ENCODE measurements around the gene CCDC69. TPM values are rescaled to one million over a fixed set of nuclear protein-coding genes. Genes with fewer than 3 reads are reported as not detected.
"Not testable (repeated sequence)": the region's sequence is repeated elsewhere in the genome, so short reads cannot be mapped to it uniquely, and the experiment has no call there.

CCDC69 gene
- total RNA-seq, 2 donors from 2014 or later, result 27.4 to 40.1 TPM

DNA sequence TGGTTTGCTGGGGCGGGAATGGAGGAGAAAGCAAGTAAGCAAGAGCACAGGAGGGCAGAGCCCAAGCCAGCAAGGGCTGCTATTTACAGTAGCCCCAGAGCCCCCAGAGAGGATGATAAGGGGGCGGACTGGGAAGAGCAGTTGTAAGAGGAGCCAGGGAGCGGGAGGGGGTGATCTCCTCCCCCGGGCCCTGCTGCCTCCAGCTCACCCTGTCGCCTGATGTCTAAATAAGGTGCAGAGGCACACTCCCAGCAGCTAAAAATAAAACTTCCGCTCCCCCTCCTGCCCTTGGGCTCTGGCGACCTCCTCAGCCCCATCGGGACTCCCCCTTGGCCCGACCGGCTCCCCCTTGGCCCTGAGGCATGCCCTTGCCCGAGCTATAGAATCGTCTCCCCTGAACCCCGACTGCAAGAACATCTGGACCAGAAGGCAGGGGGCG, 14.4 kb upstream of the CCDC69 start:
- ATAC-seq (replicated peaks), result no peak
- H3K36me3 Mint-ChIP-seq (ENCODE audit: low read depth), result no peaks in the 10 kb centered on the region
- H3K9me3 Mint-ChIP-seq, result no peaks in the 10 kb centered on the region
- H3K27me3 Mint-ChIP-seq, result no peaks in the 10 kb centered on the region
- H3K27ac Mint-ChIP-seq, result no peak overlapping the region
- H3K4me1 Mint-ChIP-seq, result peaks cover 12% of the 10 kb centered on the region
- H3K4me3 Mint-ChIP-seq, result no peak overlapping the region

DNA sequence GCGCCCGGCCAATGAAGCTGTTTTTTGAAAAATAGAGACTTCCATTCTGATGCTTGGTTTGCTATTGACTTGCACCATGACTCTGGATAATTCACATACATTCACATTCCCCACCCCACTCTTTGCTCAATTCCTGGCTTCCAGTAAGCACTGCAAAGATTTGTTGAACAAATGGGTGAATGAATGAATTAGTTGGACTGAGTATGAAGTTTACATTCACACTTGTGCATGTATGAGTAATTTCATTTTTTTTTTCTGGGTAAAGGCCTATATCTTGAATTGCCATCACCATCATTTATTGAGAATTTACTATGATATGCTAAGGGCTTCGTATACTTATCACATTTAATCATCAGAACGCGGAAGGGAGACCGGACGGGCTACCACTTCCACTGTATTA, 13.8 kb upstream of the CCDC69 start:
- Mint-ChIP-seq H3K27me3 (no peaks in the 10 kb centered on the region), H3K27ac (no peak overlapping the region), H3K36me3 (ENCODE audit: low read depth) (no peaks in the 10 kb centered on the region), H3K4me3 (no peak overlapping the region), H3K9me3 (no peaks in the 10 kb centered on the region), H3K4me1 (peaks cover 8% of the 10 kb centered on the region)
- ATAC-seq (replicated peaks), result no peak

DNA sequence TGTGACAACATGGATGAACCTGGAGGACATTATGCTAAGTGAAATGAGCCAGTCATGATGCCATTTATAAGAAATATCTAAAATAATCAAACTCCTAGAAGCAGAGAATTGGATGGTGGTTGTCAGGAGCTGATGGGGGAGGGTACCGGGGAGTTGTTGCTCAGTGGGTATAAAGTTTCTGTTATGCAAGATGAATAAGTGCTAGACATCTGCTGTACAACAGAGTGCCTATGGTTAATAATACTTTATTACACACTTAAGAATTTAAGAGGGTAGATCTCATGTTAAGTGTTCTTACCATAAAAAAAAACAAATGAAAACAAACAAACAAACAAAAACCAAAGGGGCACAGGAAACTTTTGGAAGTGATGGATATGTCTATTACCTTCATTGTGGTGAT, 13.0 kb upstream of the CCDC69 start:
- Mint-ChIP-seq H3K27me3 (no peaks in the 10 kb centered on the region), H3K9me3 (no peaks in the 10 kb centered on the region), H3K4me3 (no peak overlapping the region), H3K4me1 (peaks cover 8% of the 10 kb centered on the region), H3K27ac (no peak overlapping the region), H3K36me3 (ENCODE audit: low read depth) (no peaks in the 10 kb centered on the region)
- no peak for ATAC-seq (replicated peaks)

DNA sequence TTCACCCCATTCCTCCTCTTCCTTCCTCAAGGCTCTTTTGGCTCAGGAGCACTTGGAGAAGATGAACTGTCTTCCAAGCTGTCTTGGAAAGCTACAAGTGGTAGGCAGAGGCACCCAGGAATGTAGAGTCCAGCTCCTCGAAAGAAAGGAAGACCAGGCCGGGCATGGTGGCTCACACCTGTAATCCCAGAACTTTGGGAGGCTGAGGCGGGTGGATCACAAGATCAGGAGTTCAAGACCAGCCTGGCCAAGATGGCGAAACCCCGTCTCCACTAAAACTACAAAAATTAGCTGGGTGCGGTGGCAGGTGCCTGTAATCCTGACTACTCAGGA, 11.3 kb upstream of the CCDC69 start:
- H3K9me3 Mint-ChIP-seq; ATAC-seq (replicated peaks); H3K36me3 Mint-ChIP-seq (ENCODE audit: low read depth); H3K27ac Mint-ChIP-seq; H3K4me1 Mint-ChIP-seq; H3K4me3 Mint-ChIP-seq; H3K27me3 Mint-ChIP-seq: not testable (repeated sequence)

DNA sequence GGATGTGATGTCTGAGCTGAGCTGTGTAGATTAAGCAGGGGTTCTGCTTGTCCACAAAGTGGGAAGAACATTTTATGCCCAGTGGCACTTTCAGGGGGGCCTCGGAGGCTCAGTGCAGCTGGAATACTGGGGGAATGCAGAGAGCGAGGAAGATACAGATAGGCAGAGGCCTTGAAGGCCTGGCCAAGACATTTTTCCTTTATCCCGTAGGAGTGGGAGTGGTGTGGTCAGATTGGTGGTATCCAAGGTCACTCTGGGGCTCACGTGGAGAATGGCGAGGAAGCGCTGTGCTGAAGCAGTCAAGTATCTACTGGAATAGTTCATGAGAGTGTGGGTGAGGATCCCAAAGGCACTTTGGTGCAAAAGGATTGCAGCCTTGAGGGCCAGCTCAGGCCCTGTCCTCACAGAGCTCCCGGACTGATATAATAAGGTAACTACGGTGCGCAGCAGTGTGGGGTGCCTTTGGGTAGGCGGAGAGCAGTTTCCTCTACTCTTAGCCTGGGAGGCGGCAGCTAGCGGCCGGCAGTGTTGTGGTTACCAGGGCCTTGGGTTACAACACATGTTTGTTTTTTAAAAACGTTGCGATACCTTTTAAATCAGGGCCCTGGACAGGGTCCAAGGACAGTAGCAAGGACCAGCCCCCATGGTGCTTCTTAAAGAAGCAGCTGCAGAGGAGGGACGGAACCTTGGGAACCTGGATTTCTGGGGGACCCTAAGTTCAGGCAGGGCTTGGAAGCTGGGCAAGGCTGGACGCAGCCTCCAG, 10.8 kb upstream of the CCDC69 start:
- H3K27ac Mint-ChIP-seq, result peak overlapping the region; percentile 38
- no peaks in the 10 kb centered on the region for H3K27me3 Mint-ChIP-seq
- ATAC-seq (replicated peaks), result peak; percentile 52
- H3K4me1 Mint-ChIP-seq, result peaks cover 8% of the 10 kb centered on the region
- H3K9me3 Mint-ChIP-seq, result no peaks in the 10 kb centered on the region
- no peak overlapping the region for H3K4me3 Mint-ChIP-seq
- no peaks in the 10 kb centered on the region for H3K36me3 Mint-ChIP-seq (ENCODE audit: low read depth)

DNA sequence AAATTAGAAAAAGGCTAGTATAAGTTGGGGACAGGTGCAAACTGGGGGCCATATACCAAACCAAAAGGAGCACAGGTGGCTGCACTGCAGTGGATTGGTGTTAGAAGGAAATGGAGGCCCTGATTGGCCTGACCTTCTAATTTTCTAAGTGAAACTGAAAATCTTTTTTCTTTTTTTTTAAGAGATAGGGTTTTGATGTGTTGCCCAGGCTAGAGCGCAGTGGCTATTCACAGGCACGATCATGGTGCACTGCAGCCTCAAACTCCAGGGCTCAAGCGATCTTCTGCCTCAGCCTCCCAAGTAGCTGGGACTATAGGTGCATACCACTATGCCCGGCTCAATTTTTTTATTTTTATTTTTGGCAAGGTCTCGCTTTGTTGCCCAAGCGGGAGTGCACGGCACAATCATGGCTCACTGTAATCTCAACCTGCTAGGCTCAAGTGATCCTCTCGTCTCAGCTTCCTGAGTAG, 9.8 kb upstream of the CCDC69 start:
- Mint-ChIP-seq H3K27me3 (no peaks in the 10 kb centered on the region), H3K4me1 (peaks cover 8% of the 10 kb centered on the region)
- ATAC-seq (replicated peaks), result no peak

DNA sequence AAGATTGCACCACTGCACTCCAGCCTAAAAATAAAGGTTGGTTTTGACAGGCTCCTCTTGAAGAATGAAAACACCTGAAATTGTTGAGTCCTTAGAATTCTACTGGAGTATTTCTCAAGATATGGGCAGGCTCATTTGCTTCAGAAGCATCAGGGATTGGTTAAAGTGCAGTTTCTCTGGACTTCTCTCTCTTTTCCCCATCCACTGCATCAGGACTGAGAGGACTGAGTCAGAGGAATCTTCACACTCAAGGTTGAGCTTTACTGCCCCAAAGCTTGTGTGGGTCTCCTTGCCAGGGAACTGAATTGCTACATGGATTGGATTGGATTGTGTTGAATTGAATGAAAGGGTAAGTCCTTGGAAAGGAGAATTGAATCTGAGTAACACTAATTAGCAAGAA, 7.5 kb upstream of the CCDC69 start:
- Mint-ChIP-seq H3K27ac (no peak overlapping the region), H3K4me3 (no peak overlapping the region), H3K9me3 (no peaks in the 10 kb centered on the region), H3K4me1 (peaks cover 8% of the 10 kb centered on the region), H3K27me3 (no peaks in the 10 kb centered on the region), H3K36me3 (ENCODE audit: low read depth) (no peaks in the 10 kb centered on the region)
- ATAC-seq (replicated peaks), result no peak

More for the DNA sequence above, 9.8 kb upstream of the CCDC69 start:
- Mint-ChIP-seq H3K4me3 (no peak overlapping the region), H3K36me3 (ENCODE audit: low read depth) (no peaks in the 10 kb centered on the region), H3K9me3 (no peaks in the 10 kb centered on the region), H3K27ac (no peak overlapping the region)

DNA sequence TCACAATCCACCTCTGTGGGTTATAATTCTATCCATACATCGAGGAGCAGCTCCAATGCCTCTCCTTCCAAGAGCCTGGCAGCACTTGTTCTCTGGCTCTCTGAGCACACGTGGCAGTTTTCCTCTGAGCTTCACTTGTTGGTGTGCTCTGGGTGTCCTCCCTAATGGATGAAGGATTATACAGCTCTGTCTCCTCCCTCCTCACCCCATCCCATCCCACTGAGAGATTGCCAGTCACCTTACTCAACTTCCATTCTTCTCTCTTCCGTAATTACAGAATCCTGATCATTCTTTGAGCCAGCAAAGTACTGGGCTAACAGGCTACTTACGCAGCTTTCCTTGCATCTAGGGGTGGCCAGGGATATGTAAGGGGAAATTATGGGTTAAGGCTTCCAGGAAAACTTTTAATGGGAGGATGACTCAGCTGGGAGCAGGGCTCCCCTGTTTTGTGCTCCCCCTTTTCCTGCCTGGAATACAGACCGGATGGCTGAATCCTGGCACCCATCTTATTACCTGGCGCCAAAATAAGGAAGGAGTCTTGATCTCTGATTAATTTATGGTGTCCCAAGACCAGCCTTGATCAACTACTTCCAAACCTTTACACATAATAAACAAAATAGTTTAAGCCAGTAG, 6.3 kb upstream of the CCDC69 start:
- peaks cover 12% of the 10 kb centered on the region for H3K4me1 Mint-ChIP-seq
- H3K36me3 Mint-ChIP-seq (ENCODE audit: low read depth), result no peaks in the 10 kb centered on the region
- H3K9me3 Mint-ChIP-seq, result no peaks in the 10 kb centered on the region
- H3K27ac Mint-ChIP-seq, result no peak overlapping the region
- H3K27me3 Mint-ChIP-seq, result no peaks in the 10 kb centered on the region
- no peak for ATAC-seq (replicated peaks)
- H3K4me3 Mint-ChIP-seq, result no peak overlapping the region

DNA sequence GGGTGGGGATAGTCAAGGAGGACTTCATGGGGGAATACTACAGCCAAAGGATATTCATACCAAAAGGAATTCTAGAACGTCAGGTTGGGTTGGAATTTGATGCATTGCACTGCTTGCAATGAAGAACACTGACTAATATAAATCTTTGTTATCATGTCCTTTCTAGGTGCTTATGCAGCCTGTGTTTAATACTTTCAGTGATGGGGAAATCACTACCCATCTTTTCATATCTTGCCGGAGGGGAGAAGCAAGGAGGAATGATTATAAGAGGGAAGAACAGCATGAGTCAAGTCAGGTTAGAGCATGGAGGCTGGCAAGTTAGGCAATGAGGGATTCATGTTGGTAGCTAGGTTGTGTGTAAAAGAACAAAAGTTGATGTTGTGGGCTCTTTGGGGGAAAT, 5.1 kb upstream of the CCDC69 start:
- Mint-ChIP-seq H3K36me3 (ENCODE audit: low read depth) (no peaks in the 10 kb centered on the region), H3K9me3 (no peaks in the 10 kb centered on the region)

DNA sequence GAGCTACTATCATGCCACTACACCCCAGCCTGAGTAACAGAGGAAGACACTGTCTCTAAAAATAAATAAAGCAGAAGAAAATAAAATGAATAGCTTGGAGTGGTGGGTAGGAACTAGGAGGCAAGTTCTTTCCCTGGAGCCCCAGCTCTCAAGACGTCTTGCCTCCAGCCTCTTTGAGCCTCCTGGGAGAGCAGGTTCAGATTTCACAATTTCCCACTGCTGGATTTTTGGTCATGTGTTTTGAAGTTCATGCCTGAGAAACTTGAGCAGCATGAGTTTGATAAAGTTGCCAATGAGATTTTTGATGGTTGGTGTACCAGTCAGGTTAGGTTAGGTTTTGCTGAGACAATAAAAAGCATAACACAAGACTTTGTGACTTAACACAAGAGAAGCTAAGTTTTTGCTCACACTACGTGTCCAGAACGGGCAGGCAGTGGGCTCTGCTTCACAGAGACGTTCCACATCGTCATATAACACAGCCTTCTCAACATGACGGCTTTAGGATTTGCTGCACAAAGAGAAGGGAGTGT, 4.1 kb upstream of the CCDC69 start:
- no peak overlapping the region for H3K4me3 Mint-ChIP-seq
- no peaks in the 10 kb centered on the region for H3K9me3 Mint-ChIP-seq
- ATAC-seq (replicated peaks), result no peak
- no peaks in the 10 kb centered on the region for H3K36me3 Mint-ChIP-seq (ENCODE audit: low read depth)
- no peaks in the 10 kb centered on the region for H3K27me3 Mint-ChIP-seq
- no peak overlapping the region for H3K27ac Mint-ChIP-seq
- peaks cover 6% of the 10 kb centered on the region for H3K4me1 Mint-ChIP-seq

More for the DNA sequence above, 5.1 kb upstream of the CCDC69 start:
- H3K4me3 Mint-ChIP-seq, result no peak overlapping the region
- peaks cover 6% of the 10 kb centered on the region for H3K4me1 Mint-ChIP-seq
- H3K27me3 Mint-ChIP-seq, result no peaks in the 10 kb centered on the region
- no peak for ATAC-seq (replicated peaks)
- H3K27ac Mint-ChIP-seq, result no peak overlapping the region

DNA sequence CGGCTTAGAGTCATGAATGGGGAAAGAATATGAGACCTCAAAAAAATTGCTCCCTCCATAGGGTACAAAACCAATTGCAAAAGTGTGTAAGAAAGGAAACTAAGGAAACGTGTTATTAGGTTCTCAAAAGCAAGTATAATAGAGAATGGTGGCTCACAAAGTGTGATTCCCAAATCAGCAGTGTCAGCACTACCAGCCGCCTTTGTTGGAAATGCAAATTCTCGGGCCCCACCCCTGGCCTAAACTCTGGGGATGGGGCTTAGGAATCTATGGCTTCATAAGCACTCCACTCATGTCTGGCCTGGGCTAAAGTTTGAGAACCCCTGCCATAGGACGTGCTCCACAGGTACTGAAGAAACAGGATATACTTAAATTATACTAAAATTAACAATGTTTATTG, 1.6 kb upstream of the CCDC69 start:
- no peak for ATAC-seq (replicated peaks)
- no peaks in the 10 kb centered on the region for H3K27me3 Mint-ChIP-seq
- peaks cover 30% of the 10 kb centered on the region for H3K4me1 Mint-ChIP-seq
- peak overlapping the region; percentile 82 for H3K4me3 Mint-ChIP-seq
- peak overlapping the region; percentile 89 for H3K27ac Mint-ChIP-seq
- H3K9me3 Mint-ChIP-seq, result no peaks in the 10 kb centered on the region
- peaks cover 11% of the 10 kb centered on the region for H3K36me3 Mint-ChIP-seq (ENCODE audit: low read depth)

DNA sequence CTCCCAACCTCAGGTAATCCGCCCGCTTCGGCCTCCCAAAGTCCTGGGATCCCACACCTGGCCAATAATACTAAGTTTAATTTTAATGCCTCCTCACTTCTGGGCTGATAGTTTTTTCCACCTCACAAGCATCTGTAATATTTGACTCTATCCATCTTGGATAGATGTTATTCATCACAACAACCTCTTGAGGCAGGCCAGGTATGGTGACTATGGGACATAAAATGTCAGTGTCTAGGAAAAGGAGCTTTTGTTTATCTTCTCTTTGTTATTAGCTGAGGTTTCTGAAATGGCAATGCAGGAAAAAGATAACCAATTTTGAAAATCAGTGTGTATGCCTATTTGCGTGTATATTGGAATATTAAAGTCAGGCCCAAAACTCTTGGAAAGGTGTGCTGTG, 1.2 kb upstream of the CCDC69 start:
- no peak for ATAC-seq (replicated peaks)
- H3K4me3 Mint-ChIP-seq, result peak overlapping the region; percentile 82
- no peaks in the 10 kb centered on the region for H3K9me3 Mint-ChIP-seq
- H3K36me3 Mint-ChIP-seq (ENCODE audit: low read depth), result peaks cover 15% of the 10 kb centered on the region
- H3K4me1 Mint-ChIP-seq, result peaks cover 34% of the 10 kb centered on the region
- H3K27ac Mint-ChIP-seq, result peak overlapping the region; percentile 89
- no peaks in the 10 kb centered on the region for H3K27me3 Mint-ChIP-seq

DNA sequence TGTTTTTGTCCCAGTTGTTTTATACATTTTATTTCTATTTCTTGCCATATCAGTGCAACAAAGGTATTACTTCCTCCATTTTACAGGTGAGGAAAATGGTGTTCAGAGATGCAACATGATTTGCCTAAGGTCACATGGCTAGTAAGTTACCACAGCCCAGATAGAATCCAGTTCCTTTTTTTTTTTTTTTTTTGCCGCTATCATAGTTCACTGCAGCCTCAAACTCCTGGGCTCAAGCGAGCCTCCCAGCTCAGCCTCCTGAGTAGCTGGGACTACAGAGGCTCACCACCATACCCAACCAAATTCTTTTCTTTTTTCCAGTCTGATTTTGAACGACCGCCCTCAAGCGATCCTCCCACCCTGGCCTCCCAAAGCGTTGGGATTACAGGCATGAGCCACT, 480 bp upstream of the CCDC69 start:
- Mint-ChIP-seq H3K4me3 (peak overlapping the region; percentile 82), H3K27me3 (no peaks in the 10 kb centered on the region), H3K9me3 (no peaks in the 10 kb centered on the region), H3K4me1 (peaks cover 39% of the 10 kb centered on the region), H3K27ac (peak overlapping the region; percentile 89), H3K36me3 (ENCODE audit: low read depth) (peaks cover 20% of the 10 kb centered on the region)
- peak; percentile 12 for ATAC-seq (replicated peaks)

DNA sequence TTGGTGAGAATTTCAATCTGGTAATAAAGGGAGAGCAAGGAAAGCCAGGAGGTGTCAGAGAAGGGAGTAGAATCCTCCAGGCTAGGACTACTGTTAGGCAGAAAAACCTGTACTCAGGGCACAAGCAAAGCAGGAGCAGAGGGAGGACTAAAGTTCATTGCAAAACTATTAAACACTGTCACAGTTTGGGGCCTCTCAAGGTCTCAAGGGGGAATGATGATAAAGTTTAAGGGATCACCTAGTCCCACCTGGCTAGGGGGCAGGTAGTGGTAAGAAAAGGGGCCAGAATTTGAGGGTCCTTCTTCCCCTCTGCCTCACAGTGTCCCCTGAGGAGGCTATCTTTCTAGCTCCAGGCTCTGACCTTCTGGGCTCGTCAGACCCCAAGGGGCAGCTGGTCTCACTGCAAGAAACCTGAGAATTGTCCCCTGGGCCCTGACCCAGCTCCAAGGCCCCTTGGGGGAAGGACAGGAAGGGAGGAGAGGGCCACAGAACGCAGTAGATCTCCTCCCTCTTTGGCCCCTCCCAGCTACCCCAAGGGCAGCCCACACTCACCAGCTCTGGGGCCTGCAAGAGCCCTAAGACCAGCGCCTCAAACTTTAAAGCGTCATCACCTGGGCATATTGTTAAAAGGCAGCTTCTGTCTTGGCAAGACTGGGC, 974 bp downstream of the CCDC69 start:
- ATAC-seq (replicated peaks), result peak; percentile 82
- Mint-ChIP-seq H3K36me3 (ENCODE audit: low read depth) (peaks cover 27% of the 10 kb centered on the region), H3K4me1 (peaks cover 52% of the 10 kb centered on the region), H3K4me3 (peak overlapping the region; percentile 82), H3K27ac (peak overlapping the region; percentile 89), H3K9me3 (no peaks in the 10 kb centered on the region), H3K27me3 (no peaks in the 10 kb centered on the region)
